Measurements from ENCODE around the gene OBSCN.

Gene OBSCN

DNA sequence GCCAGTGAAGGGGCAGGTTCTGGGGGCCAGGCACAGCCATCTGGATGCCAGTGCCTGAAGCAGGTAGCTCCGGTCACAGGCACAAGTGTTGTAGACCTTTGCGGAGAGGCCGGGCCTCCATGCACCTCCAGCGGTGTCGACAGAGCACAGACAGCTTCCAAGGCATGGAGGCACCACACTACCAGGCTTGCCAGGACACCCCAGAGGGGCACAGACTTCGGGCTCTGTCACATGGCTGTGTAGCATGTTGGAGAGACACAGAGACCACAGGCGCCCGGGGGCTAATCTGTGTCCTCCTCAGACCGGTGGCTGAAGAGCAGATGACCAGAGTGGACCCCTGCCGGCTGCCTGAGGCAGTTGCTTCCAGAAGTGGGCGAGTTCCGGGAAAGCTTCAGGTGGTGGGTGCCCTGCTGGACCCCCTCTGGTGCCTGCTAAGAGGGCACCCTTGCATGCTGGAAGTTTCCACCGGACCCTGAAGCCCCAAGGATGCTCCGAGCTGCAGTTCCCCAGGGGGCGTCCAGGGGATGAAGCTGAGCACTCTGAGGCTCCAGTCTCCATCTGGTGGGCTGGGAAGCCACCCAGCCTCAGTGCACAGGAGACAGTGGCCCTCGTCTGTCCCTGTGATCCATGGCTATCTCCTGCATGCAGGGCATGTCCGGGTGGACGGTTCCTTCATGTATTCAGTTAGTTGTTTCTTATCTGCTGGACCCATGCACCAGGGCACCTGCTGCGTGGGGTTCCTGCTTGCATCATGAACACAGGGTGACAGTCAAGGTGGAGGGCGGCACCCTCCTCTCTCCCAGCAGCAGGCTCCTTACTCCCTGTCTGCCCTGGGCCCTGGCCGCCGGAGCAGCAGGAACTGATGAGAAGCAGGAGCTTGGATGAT, 82.4 kb downstream of the OBSCN start:
- no peak for DNase-seq (ENCODE audit: low read depth in 2 of 2)

DNA sequence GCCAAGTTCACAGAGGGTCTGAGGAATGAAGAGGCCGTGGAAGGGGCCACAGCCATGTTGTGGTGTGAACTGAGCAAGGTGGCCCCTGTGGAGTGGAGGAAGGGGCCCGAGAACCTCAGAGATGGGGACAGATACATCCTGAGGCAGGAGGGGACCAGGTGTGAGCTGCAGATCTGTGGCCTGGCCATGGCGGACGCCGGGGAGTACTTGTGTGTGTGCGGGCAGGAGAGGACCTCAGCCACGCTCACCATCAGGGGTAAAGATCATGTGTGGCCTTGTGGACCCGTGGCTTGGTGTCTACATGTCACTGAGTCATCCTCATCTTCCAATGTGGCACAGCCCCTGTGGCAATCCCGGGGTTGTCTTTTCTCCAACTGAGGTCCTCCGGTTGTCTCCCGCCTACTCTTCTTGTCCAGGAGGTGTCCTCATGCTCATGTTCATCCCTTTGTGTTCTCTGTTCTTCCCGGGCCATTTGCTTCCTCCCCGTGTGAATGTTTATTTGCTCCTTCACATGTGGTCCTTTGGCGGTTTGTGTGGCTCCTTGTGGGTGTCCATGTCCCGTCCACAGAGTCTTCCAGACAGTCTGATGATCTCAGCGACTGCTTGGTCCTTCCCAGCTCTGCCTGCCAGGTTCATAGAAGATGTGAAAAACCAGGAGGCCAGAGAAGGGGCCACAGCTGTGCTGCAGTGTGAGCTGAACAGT, 84.2 kb downstream of the OBSCN start:
- no peak for DNase-seq (ENCODE audit: low read depth in 2 of 2)

DNA sequence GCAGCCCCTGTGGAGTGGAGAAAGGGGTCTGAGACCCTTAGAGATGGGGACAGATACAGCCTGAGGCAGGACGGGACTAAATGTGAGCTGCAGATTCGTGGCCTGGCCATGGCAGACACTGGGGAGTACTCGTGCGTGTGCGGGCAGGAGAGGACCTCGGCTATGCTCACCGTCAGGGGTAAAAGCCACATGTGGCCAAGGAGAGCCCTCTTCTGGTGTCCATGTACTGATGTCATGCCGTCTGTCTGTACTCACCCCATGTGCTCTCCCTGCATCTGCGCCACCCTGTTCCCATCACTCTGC, 84.7 kb downstream of the OBSCN start:
- no peak for DNase-seq (ENCODE audit: low read depth in 2 of 2)

DNA sequence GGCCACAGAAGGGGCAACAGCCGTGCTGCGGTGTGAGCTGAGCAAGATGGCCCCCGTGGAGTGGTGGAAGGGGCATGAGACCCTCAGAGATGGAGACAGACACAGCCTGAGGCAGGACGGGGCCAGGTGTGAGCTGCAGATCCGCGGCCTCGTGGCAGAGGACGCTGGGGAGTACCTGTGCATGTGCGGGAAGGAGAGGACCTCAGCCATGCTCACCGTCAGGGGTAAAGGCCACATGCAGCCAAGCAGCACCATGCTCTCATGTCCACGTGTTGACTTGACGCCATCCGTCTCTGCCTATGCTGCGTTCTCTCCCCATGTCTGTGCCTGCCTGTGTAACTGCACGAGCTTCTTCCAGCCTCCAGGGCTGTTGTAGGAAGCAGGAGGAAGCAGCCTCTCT, 85.5 kb downstream of the OBSCN start:
- DNase-seq (ENCODE audit: low read depth in 2 of 2), result no peak

DNA sequence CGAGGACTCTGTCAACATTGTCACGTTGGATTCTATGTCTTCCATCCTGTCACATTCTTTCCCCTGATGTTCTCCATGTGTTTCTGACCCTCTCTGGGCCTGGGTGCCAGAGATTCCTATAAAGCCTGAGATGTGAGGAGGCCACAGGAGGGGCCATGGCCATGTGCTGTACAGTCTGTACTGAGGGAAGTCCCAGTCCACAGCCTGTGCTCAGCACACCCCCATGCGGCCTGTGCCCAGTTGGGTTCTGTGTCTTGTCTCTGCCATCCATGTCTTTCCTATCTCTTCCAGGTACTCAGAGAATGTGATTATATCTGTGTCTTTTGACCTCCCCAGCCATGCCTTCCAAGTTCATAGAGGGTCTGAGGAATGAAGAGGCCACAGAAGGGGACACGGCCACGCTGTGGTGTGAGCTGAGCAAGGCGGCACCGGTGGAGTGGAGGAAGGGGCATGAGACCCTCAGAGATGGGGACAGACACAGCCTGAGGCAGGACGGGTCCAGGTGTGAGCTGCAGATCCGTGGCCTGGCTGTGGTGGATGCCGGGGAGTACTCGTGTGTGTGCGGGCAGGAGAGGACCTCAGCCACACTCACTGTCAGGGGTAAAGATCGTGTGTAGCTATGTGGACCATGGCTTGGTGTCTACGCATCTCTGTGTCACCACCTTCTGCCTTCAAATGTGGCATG, 86.1 kb downstream of the OBSCN start:
- DNase-seq (ENCODE audit: low read depth in 2 of 2), result no peak

DNA sequence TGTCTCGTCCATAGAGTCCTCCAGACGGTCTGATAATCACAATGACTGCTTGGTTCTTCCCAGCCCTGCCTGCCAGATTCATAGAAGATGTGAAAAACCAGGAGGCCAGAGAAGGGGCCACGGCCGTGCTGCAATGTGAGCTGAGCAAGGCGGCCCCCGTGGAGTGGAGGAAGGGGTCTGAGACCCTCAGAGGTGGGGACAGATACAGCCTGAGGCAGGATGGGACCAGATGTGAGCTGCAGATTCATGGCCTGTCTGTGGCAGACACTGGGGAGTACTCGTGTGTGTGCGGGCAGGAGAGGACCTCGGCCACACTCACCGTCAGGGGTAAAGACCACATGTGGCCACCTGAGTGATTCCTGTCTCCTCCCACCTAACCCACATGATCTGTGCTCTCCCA, 86.9 kb downstream of the OBSCN start:
- DNase-seq (ENCODE audit: low read depth in 2 of 2), result no peak

DNA sequence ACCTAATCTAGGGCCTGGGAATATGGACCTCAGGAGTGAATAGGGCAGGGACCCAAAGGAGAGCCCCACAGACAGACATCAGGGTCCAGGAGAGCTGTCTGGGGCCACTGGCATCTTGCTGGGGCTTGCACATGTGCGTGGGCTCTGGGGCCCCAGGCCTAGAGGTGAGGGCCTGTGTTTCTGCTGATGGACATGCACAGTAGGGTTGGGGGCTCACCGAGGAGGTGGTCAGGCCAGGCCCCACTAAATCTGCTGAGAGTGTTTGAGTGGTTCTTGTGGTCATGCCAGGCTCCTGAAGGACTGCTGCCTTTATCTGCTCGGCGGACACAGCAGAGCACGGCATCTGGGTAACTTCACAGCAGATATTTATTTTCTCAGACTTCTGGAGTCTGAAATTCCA, 87.4 kb downstream of the OBSCN start:
- DNase-seq (ENCODE audit: low read depth in 2 of 2), result no peak

DNA sequence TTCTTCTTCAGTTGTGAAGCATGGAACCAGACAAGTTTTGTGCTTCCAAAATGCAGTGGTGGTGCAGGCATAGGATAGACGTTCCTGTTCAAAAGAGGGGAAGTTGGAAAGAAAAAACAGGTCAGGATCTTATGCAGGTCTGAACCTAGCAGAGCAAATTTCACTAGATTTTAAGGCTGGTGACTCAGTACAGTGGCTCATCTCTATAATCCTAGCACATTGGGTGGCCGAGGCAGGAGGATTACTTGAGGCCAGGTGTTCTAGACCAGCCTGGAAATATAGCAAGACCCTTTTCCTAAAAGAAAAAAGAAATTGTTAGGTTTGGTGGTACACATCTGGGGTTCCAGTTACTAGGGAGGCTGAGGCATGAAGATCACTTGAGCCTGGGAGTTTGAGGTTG, 88.1 kb downstream of the OBSCN start:
- no peak for DNase-seq (ENCODE audit: low read depth in 2 of 2)

DNA sequence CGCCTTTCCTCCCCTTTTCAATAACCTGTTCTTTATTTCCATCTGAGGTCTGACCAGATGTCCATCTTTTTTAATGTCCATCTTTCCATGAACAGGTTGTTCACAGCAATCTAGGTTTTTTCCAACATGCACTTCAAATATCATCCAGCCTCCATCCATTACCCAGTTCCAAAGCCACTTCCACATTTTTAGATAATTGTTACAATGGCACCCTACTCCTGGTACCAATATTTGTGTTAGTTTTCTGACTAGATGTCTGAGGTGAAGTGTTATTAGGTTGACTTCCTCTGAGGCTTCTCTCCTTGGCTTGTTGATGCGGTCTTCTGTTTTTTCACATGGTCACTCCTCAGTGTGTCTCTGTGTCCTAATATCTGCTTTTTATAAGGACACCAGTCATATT, 89.4 kb downstream of the OBSCN start:
- DNase-seq (ENCODE audit: low read depth in 2 of 2), result no peak

DNA sequence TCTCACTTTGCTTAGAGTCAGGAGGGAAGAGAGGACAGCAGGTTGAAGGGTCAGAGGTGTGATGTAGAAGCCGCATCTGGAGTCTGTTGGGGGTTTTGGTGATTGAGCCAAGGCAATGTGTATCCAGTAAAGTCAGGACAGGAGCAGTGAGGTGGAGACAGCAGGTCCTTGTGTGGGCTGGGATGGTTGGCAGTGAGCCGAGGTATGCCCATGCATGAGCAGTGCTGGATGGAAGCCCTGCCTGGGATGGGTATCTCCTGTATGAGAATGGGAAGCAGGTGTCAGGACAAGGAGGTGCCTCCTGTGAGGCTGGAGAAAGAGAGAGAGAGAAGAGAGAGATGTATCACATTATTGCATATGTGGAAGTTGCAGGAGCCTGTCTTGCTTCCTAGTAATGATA, 90.0 kb downstream of the OBSCN start:
- no peak for DNase-seq (ENCODE audit: low read depth in 2 of 2)

DNA sequence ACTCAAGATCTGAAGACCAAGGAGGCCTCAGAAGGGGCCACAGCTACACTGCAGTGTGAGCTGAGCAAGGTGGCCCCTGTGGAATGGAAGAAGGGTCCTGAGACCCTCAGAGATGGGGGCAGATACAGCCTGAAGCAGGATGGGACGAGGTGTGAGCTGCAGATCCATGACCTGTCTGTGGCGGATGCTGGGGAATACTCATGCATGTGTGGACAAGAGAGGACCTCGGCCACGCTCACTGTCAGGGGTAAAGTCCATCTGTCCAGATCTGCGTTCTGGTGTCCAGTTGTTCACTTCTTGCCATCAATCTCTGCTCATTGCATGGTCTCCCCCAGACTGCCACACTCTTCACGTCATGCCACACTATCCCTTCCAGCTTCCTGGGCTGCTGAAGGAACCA, 90.6 kb downstream of the OBSCN start:
- DNase-seq (ENCODE audit: low read depth in 2 of 2), result no peak

DNA sequence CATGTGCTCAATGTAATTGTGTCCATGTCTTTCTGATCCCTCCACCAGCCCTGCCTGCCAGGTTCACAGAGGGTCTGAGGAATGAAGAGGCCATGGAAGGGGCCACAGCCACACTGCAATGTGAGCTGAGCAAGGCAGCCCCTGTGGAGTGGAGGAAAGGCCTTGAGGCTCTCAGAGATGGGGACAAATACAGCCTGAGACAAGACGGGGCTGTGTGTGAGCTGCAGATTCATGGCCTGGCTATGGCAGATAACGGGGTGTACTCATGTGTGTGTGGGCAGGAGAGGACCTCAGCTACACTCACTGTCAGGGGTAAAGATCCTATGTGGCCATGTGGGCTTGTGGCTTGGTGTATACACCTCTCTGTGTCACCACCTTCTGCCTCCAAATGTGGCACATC, 91.4 kb downstream of the OBSCN start:
- DNase-seq (ENCODE audit: low read depth in 2 of 2), result no peak

DNA sequence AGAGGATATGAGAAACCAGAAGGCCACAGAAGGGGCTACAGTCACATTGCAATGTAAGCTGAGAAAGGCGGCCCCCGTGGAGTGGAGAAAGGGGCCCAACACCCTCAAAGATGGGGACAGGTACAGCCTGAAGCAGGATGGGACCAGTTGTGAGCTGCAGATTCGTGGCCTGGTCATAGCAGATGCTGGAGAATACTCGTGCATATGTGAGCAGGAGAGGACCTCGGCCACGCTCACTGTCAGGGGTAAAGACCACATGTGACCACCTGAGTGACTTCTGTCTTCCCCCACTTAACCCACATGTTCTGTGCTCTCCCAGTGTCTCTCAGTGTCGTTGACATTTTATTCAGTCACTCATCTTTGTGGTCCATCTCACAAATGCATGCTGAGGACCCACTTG, 92.1 kb downstream of the OBSCN start:
- no peak for DNase-seq (ENCODE audit: low read depth in 2 of 2)

DNA sequence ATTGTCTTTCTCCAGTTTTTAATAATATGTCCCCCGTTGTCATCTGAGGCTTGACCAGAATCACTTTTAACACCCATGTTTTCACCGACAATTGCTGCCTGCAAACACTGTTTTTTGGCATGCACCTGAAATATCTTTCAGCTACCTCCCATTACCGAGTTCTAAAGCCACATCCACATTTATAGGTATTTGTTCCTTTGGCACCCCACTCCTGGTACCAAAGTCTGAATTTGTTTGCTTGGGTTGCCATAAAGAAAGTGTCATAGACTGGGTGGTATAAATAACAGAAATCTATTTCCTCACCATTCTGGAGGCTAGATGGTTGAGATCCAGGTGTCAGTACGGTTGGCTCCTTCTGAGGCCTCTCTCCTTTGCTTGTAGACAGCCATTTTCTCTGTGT, 94.2 kb downstream of the OBSCN start:
- no peak for DNase-seq (ENCODE audit: low read depth in 2 of 2)

DNA sequence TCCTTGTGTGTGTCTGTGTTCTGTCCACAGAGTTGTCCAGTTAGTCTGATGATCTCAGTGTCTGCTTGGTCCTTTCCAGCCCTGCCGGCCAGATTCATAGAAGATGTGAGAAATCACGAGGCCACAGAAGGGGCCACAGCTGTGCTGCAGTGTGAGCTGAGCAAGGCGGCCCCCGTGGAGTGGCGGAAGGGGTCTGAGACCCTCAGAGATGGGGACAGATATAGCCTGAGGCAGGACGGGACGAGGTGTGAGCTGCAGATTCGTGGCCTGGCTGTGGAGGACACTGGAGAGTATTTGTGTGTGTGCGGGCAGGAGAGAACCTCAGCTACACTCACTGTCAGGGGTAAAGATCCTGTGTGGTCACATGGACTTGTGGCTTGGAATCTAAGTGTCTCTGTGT, 95.8 kb downstream of the OBSCN start:
- DNase-seq (ENCODE audit: low read depth in 2 of 2), result no peak

DNA sequence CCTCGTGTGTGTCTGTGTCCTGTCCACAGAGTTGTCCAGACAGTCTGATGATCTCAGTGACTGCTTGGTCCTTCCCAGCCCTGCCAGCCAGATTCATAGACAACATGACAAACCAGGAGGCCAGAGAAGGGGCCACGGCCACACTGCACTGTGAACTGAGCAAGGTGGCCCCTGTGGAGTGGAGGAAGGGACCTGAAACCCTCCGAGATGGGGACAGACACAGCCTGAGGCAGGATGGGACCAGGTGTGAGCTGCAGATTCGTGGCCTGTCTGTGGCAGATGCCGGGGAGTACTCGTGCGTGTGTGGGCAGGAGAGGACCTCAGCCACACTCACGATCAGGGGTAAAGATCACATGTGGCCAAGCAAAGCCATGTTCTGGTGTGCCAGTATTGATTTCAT, 96.4 kb downstream of the OBSCN start:
- DNase-seq (ENCODE audit: low read depth in 2 of 2), result no peak

DNA sequence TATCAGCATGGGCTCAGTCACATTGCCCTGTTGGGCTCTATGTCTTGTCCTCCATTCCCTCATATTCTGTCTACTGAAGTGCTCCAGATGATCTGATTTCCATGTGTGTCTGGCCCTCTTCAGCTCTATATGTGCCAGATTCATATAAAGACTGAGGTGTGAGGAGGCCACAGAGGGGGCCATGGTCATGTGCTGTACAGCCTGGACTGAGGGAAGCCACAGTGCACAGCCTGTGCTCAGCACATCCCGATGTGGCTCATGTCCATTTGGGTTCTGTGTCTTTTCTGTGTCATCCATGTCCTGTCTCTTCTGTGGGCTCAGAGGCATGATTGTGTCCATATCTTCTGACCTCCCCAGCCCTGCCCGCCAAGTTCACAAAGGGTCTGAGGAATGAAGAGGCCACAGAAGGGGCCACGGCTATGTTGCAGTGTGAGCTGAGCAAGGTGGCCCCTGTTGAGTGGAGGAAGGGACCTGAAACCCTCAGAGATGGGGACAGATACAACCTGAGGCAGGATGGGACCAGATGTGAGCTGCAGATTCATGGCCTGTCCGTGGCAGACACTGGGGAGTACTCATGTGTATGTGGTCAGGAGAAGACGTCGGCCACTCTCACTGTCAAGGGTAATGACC, 97.0 kb downstream of the OBSCN start:
- DNase-seq (ENCODE audit: low read depth in 2 of 2), result no peak

DNA sequence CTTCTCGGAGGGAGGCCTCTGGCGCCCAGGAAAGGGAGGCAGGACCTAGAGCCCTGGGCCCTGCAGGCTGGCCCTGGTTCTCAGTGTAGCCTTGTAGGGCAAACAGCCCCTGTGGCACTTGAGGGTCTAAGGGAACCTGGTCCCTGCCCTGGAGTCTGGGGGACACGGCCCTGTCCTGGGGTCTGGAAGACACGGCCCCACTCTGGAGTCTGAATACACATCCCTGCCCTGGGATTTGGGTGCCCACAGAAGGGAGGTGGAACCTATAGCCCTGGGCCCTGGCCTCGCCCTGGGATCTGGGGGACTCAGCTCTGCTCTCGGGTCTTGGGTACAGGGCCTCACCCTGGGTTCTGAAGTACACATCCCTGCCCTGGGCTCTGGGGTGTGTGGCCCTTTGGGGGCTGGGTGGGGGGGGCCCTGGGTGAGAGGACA, 97.9 kb downstream of the OBSCN start:
- no peak for DNase-seq (ENCODE audit: low read depth in 2 of 2)

DNA sequence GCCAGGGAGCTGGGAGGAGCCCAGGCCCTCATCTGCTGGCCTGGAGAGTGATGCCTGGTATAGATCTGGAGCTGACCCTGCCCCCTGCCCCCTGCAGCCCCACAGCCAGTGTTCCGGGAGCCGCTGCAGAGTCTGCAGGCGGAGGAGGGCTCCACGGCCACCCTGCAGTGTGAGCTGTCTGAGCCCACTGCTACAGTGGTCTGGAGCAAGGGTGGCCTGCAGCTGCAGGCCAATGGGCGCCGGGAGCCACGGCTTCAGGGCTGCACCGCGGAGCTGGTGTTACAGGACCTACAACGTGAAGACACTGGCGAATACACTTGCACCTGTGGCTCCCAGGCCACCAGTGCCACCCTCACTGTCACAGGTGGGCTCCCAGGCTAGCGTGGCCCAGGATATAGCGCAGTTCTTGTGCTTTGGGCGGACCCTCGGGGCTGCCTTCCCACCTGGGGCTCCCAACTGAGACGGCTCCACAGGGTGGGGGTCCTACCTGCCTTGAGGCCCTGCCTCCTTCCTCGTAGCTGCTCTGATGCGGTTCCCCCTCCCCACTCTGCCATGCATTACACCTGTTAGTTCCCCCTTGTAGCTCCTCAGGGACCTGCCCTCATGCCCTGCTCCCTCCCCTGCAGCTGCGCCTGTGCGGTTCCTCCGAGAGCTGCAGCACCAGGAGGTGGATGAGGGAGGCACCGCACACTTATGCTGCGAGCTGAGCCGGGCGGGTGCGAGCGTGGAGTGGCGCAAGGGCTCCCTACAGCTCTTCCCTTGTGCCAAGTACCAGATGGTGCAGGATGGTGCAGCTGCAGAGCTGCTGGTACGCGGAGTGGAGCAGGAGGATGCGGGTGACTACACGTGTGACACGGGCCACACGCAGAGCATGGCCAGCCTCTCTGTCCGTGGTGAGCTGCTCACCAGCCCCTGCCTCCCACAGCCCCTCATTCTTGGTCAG, 98.7 kb downstream of the OBSCN start:
- DNase-seq (ENCODE audit: low read depth in 2 of 2), result no peak

DNA sequence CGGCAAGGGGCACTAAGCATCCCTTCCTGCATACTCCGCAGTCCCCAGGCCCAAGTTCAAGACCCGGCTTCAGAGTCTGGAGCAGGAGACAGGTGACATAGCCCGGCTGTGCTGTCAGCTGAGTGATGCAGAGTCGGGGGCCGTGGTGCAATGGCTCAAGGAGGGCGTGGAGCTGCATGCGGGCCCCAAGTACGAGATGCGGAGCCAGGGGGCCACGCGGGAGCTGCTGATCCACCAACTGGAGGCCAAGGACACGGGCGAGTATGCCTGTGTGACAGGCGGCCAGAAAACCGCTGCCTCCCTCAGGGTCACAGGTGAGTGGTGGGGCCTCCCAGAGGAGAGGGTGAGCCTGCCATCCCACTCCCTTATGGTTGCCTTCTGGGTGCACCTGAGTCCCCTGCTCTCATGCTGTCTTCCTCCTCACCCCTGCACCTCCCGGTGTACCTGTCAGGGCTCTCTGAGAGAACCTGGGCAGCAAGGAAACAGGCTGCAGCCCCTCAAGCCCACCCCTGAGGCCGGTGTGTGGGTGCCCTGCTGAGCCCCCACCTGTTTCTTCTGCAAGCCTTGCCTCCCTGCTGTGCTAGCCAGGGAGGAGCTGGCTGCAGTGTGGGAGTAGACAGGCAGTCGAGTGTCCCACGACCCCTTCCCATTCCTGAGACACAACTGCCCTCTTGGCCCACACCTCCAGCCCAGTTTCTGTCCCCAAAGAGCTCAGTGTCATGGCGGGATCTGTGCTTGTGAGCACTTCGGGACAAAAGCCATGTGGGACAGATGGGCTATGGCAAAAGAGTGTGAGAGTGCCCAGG, 99.6 kb downstream of the OBSCN start:
- no peak for DNase-seq (ENCODE audit: low read depth in 2 of 2)

Measured in stimulated activated CD4-positive, alpha-beta T cell treated with anti-CD3 and anti-CD28 coated beads, Interleukin-12 subunit alpha, Interleukin-12 subunit beta, amount 100 ng/mL, for 24 hours (primary cell).